Head of caudate nucleus (tissue), 42 donors: ENCODE data around the gene IP6K1.
"Not testable (repeated sequence)": the region's sequence is repeated elsewhere in the genome, so short reads cannot be mapped to it uniquely, and the experiment has no call there.

Source experiments
- DNase-seq, 42 donors: peaks; one replicate each; pipeline versions ENCODE4 v3.0.0 to v3.0.0-alpha.2; 2020 to 2021; ENCODE audit warnings: mixed read lengths in 7 of 42
- intact Hi-C: fragments of 100-400 bp; cut with DNase I; formaldehyde crosslinking; loops from one replicate; pipeline ENCODE4 v1.15.0; 2022

IP6K1 gene

DNA sequence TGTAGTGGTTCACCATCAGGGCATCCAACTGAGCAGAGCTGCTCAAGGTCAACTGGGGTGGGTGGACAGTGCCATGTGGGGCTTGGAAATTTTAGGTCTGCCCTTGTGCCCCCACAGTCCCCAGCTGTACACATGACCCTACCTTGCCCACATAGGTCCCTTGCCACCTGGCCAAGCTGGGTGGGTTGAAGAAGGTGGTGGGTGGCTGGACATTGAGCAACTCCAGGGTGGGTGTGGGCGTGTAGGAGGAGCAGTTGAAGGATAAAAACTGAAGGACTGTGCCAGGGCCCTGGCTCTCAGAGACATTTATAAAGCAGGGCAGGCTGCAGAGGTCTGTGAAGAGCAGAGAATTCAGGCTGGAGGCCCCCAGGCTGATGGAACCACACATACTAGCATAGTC, 12.8 kb upstream of the IP6K1 start:
- no peak for DNase-seq
- intact Hi-C loops, result no loop called here

DNA sequence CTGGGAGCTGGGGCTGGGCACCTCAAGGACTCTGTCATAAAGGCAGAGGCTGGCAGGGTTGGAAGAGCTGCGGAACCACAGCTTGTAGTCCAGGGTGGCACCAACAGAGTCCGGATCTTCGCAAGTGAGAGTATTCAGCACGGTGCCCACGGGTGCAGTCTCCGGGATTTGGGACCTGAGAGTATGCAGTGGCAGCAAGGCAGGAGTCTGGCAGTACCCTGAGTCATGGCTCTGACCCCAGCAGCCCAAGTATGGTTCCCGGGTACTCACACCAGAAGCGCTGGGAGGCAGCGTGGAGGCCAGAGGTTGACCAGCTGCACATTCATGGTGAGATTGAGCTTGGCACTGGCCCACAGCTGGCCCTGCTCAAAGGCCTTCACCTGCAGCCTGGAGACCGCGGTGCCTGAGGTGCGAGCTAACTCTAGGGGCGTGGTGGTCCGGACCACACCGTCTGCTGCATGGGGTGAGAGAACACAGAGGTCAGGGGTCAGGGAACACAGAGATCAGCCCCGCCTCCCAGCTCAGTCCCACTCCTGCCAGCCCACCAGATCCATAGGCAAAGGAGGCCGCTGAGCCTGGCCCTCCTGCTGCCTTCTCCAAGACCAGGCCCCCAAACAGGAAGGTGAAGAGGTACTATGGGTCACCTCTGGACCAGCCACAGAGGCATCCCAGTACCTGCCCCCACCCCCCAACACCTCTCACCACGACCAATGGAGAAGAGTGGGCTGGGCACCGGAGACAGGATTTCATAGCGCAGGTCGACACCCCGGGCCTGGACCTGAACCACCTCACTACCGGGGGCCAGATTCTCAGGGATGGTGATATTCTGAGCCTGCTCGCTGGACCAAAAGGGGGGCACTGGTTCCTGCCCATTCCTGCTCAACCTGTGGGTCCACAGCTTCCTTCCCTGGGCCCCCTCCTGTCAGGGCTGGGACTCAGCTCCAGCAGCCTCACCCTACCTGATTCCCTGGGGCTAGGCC, 8.9 kb upstream of the IP6K1 start:
- DNase-seq, result no peak
- intact Hi-C loops, result no loop called here

DNA sequence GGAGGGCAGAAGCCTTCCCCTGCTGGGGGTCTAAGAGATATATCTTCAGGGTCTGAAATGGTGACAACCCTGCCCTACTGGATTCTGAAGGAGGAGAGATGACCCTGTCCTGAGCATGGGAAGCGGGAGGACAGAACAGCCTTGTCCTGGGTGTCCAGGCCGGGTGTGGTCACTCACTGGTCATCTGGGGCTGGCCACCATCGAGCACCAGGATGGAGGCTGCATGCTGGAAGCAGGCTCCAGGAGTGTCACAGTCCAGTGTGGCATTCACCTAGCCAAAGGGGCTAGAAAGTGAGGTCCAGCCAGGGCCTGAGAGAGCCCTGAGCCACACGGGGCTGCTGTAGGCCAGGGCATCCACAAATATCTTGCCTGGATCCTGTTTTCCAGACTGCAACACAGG, 8.1 kb upstream of the IP6K1 start:
- intact Hi-C loops, result no loop called here
- DNase-seq, result no peak

DNA sequence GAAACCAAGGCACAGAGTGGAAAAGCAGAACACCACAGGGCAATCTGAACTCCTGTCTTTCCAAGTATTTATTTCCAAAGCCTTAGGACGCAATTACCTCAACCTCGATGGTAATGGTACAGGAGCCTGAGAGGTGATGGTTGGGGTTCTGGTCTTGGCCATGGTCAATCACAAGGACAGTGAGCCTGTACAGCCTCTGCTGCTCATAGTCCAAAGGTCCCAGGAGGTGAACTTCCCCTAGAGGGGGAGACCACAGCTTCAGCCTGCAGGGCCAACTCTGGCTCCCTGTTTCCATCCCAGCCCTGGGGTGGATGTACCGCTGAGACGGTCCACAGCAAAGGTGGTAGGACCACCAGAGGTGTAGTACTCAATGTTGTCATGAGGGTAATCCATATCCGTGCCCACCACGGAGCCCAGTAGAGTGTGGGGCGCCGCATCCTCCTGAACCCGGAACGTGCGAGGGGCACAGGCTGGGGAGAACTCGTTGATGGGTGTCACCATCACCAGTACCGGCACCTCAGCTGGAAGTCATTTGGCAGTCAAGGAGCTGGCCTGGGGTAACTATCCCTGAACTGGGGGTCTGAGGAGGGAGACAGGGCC, 7.2 kb upstream of the IP6K1 start:
- DNase-seq, result no peak
- intact Hi-C loops, result no loop called here

DNA sequence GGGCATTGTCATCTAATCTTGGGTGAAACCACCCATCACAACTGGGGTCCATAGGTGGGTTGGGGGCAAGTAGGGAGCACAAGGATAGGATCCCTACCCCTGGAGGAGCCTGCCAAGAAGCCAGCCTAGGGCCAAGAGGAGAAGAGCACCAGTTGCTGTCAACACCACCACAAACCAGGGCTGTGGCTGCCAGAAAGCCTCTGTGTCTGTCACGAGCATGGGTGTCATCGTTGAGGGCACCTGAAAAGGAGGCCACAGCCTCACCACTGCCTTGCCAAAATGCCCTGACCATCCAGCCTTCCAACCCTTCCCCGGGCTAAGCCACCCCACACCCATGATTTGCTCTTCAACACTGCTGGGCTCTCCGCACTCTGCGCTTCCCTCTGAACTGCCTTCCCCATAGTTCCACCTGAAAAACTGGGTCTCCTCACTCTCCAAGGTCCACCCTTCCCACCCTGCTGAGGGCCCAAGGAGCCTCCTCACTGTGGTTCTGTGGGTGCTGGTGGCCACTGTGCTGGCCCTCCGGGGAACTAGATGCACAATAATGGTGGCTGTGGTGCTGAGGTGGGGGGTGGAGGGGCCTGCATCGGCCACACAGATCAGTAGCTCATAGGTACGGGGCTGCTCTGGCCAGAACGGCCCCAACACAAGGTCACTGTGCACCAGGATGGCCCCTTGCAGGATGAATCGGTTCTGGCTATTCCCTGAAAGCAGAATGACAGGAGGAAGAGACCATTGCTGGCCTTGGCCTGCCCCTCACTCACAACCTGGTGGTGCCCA, 6.2 kb upstream of the IP6K1 start:
- DNase-seq, result no peak
- intact Hi-C loops, result no loop called here

DNA sequence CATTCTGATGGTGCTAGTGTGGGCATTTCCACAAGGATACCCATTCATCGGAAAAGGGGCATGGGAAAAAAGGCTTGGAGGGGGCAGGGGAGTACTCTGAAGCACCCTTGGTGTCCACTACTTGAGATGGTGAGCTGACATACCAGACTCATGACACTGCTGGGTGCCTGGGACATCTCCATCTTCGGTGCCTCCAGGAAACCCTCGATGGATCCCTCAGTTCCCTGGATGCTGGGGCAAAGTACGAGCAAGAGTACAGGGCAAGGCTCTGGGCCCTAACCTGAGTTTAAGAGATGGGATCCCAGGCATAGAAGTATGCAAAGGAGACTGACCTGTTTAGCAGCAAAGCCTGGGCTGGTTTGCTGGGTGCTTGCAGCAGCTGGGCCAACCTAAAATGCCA, 5.2 kb upstream of the IP6K1 start:
- intact Hi-C loops, result no loop called here
- DNase-seq, result no peak

DNA sequence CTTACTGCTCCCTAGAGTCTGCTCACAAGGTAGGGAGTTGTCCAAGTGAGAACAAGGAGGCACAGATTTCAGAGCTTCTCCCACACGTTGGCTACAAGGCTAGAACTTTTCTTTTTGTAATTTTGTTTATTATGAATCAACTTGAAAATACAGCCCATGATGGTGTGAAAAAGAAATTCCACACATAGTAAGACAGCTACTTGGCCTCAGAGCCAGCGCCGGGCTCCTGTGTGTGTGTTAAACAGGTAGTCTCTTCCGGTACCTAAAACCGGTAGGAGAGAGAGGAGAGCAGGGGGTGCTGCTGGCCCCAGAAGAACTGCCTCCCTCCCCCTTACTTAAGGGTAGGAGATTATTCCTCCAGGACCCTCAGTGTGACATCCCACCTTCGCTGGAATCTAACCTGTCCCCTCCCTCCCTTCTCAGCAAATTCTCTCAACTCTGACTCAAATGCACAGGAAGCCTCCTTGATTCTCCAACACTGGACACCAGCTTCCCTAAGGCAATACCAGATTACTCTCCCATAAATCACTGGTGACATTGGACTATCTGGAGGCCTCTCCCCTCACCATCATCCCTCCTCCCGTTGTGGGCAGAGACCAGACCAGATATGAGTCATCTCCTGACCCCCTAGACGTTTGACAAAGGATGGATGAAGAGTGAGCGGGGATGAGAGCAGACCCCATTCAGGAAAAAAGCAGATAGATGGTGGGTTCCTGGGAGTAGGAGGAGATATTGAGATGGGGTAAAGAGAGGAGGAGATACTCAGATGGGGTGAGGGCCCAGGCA, 4.5 kb upstream of the IP6K1 start:
- intact Hi-C loops, result no loop called here
- DNase-seq, result no peak

DNA sequence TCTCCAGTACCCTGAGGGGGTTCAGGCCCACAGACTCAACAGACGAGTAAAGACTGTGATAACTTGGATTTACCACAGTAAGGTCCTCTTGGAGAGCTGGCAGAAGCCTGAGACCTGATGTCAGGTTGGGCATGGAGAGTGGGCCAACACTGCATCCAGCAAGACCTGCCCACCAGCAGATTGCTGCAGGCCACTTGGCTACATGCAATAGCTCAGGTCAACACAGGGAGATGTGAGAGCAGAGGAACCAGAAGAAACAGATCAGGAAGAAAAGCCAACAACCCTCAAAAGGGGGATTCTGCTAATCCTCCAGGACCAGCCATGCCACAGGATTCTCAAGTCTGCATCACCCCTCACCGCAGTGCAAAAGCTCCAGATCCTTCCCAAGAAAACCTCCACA, 1.7 kb upstream of the IP6K1 start:
- no peak for DNase-seq
- intact Hi-C loops, result loop anchor here (5.0 kb wide), 1 partner anchor 66 kb away; the partner anchor contains the start of gene GMPPB

DNA sequence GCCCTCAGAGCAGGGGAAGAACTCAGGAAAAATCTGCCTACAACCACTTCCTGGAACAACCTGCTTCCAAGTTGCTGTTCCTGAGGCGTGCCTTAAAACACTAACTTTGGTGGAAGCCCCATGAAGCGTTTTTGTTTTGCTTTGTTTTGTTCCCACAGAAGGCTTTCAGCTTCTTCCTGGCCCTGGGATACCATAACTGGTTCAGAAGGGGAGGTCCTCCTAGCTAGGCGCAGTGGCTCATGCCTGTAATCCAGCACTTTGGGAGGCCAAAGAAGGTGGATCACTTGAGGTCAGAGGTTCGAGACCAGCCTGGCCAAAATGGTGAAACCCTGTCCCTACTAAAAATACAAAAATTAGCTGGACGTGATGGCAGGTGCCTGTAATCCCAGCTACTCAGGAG, 1.2 kb upstream of the IP6K1 start:
- no peak for DNase-seq
- intact Hi-C loops, result loop anchor here (5.0 kb wide), 1 partner anchor 65 kb away; the partner anchor contains the start of gene GMPPB

DNA sequence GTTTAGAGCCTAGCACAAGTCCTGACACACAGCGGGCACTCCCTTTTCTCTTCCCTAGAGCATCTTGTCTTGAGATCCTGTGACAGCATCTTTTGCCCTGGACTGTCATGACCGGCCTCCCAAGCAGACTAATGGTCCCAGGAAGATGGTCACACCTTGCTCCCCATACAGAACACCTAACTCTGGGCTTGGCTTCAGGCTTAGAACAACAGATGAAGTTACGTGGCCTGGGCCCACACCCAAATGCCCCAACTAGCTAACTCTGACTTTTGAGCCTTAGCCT, 781 bp upstream of the IP6K1 start:
- intact Hi-C loops, result loop anchor here (5.0 kb wide), 1 partner anchor 65 kb away; the partner anchor contains the start of gene GMPPB
- DNase-seq, result peak in 1 of 42 donors; percentile 29

DNA sequence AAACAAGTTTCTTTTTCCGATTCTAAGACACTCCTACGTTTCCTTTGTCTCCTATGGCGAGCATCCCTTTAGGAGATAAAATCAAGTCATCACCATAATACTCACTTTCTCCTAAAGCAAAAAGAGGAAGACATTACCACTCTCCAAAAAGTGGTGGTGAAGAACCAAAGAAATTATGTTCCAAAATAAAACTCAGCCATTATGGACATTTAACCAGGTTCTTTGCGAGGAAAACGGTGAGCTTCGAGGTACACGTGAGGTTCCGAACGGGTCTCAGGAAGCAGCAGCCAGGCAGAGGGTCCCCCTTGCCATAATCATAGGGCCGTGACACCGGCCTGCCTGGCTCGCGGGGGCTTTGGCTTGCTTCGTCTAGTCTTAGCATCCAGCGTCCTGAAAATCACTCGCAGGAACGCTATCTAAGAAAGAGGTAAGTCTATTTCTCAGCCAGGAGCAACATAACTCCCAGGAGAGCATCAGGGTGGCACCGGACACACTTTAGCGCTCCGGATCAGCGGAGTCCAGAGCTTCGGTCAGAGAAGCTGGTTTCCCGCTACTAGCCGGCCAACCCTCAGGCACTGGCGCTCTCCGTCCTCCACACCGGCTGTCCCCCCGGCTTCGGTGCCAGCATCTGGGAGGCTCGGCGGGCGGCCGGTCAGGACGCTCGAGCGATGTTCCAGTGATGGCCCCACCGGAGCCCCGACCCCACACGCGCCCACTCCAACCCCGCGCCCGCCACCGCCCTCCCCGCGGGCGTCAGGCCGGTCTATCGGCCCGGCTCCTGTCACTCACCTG, 581 bp downstream of the IP6K1 start:
- DNase-seq, result peak in 20 of 42 donors; percentile 14 to 69 (median 38)
- intact Hi-C loops, result loop anchor here (5.0 kb wide), 1 partner anchor 63 kb away; the partner anchor contains the start of gene GMPPB

DNA sequence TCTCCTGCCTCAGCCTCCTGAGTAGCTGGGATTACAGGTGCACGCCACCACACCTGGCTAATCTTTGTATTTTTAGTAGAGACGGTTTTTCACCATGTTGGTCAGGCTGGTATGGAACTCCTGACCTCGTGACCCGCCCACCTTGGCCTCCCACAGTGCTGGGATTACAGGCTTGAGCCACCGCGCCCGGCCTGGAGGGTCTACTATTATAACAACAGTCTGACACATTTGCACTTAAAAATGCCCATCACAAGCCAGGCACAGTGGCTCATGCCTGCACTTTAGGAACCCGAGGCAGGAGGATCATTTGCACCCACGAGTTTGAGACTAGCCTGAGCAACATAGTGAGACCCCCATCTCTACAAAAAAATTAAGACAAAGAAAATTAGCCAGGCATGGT, 4.1 kb downstream of the IP6K1 start:
- intact Hi-C loops, DNase-seq: not testable (repeated sequence)

DNA sequence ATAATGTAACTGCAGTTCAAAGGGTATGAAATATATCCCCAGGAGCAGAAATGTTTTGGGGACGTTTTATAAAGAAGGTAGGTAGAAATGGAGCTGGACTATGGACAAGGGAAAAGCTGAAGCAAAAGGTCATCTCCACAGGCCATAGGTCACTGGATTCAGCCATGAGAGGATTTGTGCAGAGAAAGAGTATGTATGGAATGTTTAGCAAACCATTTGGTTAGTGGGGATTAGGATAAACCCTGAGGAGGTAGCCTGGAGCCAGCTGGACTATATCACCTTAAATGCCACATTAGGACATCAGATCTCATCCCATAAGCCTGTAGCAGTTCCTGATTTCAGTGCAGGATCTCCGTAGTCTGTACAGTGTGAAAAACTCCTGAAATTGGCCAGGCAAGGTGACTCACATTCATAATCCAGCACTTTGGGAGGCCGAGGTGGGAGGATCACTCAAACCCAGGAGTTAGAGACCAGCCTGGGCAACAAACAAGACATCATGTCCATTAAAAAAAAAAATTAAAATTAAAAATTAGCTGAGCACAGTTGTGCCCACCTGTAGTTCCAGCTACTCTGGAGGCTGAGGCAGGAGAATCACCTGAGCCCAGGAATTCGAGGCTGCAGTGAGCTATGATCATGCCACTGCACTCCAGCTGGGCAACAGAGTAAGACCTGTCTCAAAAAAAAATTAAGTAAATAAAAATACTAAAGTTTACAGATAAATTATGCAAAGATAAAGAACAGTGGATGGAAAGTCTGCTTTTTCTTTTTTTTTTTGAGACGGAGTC, 4.7 kb downstream of the IP6K1 start:
- intact Hi-C loops, result no loop called here
- no peak for DNase-seq

DNA sequence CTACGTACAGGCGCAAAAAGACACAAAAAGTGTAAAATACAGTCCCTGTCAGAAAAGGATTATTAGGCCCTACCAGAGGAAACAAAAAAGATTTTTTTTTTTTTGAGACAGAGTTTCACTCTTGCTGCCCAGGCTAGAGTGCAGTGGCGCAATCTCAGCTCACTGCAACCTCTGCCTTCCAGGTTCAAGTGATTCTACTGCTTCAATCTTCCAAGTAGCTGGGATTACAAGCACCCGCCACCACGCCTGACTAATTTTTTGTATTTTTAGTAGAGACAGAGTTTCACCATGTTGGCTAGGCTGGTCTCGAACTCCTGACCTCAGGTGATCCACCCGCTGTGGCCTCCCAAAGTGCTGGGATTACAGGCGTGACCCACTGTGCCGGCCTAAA, 5.4 kb downstream of the IP6K1 start:
- intact Hi-C loops, DNase-seq: not testable (repeated sequence)

DNA sequence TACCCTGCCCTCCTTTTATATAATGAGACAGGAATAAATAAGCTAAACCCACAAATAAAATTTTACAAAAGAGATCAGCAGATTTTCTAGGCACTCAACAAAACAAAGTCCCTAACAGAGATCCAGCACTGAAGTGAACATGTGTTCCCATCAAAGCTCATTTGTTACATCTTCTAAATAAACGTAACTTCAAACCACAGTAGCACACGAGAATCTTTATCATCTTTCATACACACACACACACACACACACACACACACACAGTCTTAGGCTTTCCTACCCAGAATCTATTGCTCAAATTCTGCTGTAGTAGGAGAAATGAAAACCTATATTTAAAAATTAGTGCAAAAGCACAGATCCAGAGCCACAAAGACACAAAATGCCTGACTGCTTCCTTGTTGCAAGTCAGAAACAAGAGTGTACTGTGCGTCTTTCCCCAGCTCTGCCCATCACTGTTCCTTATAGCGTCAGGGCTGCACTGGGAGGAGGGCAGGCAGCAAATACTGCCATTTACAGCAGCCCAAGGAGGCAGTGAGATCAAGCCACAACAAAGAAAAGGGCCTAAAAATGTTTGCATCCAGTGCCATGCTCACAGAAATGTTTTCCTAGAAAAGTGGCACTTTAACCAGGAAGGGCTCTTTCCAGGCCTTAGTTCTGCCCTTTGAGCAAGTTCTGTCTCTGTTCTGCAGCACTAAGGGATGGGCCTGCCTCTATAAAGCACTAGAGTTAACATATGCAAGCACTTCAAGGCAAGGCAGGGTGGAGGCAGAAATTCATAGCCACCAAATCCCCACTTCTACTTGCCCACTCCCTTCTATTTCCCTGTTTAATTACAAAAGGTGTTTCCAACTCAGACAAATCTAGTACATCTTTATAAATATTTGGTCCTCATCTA, 6.0 kb downstream of the IP6K1 start:
- DNase-seq, result no peak
- intact Hi-C loops, result no loop called here

DNA sequence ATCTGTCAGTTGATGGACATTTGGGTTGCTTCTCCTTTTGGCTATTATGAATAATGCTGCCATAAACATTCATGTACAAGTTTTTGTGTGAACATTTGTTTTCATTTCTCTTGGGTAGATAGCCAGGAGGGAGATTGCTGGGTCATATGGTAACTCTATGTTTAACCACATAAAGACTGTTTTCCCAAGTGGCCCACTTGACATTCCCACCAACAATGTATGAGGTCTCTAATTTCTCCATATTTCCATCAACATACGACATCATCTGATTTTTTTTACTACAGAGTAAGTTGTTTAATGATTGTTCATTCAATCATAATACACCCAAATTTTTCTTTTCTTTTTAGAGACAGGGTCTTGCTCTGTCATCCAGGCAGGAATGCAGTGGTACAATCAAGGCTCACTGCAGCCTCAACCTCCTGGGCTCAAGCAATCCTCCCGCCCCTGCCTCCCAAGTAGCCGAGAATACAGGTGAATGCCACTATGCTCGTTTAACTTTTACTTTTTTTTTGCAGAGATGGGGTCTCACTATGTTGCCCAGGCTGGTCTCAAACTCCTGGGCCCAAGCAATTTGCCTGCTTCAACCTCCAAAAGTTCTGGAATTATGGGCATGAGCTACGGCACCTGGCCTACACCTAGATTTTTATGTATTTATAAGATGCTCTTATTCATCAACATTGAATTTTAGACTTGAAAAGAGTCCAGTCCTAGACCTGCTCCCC, 6.8 kb downstream of the IP6K1 start:
- intact Hi-C loops, result no loop called here
- no peak for DNase-seq
